HG03457 (cell line): ENCODE data around the gene OSBPL6.
"Not testable (repeated sequence)": the region's sequence is repeated elsewhere in the genome, so short reads cannot be mapped to it uniquely, and the experiment has no call there.

Experiments
- ATAC-seq: cut with Tn5 transposase; IDR thresholded peaks from one replicate; pipeline ENCODE4 v1.9.1; 2021; ENCODE audit warnings: moderate number of reproducible peaks; ENCODE audit not compliant: unreplicated experiment

The OSBPL6 gene

GRCh38 chr2:178392215-178392614 is 197.9 kb downstream of the OSBPL6 start:
- no peak for ATAC-seq

- ATAC-seq, result no peak
Observed at GRCh38 chr2:178394859-178395258, 200.5 kb downstream of the OSBPL6 start.

GRCh38 chr2:178395295-178395694 is 201.0 kb downstream of the OSBPL6 start:
- no peak for ATAC-seq

- ATAC-seq, result no peak
Observed at GRCh38 chr2:178395941-178396570, 201.7 kb downstream of the OSBPL6 start.

- ATAC-seq, result peak; percentile 87
Observed at GRCh38 chr2:178397002-178397605, 202.8 kb downstream of the OSBPL6 start.

GRCh38 chr2:178401994-178402437 is 207.7 kb downstream of the OSBPL6 start:
- ATAC-seq, result no peak

GRCh38 chr2:178403671-178404306 is 209.5 kb downstream of the OSBPL6 start:
- peak; percentile 22 for ATAC-seq

- ATAC-seq, result peak; percentile 100
Observed at GRCh38 chr2:178404368-178404767, 210.1 kb downstream of the OSBPL6 start.

GRCh38 chr2:178409261-178409660 is 214.9 kb downstream of the OSBPL6 start:
- no peak for ATAC-seq

GRCh38 chr2:178412047-178412446 is 217.7 kb downstream of the OSBPL6 start:
- ATAC-seq, result no peak

- not testable (repeated sequence) for ATAC-seq
Observed at GRCh38 chr2:178412453-178412852, 218.1 kb downstream of the OSBPL6 start.

GRCh38 chr2:178413472-178414265 is 219.4 kb downstream of the OSBPL6 start:
- peak; percentile 67 for ATAC-seq

GRCh38 chr2:178414266-178415247 is 220.2 kb downstream of the OSBPL6 start:
- peak; percentile 83 for ATAC-seq

- ATAC-seq, result no peak
Observed at GRCh38 chr2:178415979-178416378, 221.7 kb downstream of the OSBPL6 start.

GRCh38 chr2:178417916-178418315 is 223.6 kb downstream of the OSBPL6 start:
- ATAC-seq, result no peak

GRCh38 chr2:178418426-178418825 is 224.1 kb downstream of the OSBPL6 start:
- no peak for ATAC-seq

- no peak for ATAC-seq
Observed at GRCh38 chr2:178419123-178419522, 224.8 kb downstream of the OSBPL6 start.

- no peak for ATAC-seq
Observed at GRCh38 chr2:178420463-178420999, 226.2 kb downstream of the OSBPL6 start.

GRCh38 chr2:178422097-178422496 is 227.8 kb downstream of the OSBPL6 start:
- no peak for ATAC-seq

- ATAC-seq, result not testable (repeated sequence)
Observed at GRCh38 chr2:178423746-178424145, 229.4 kb downstream of the OSBPL6 start.
